Measurements from ENCODE around the gene CSNK1G1. TPM values are rescaled to one million over a fixed set of nuclear protein-coding genes. Genes with fewer than 3 reads are reported as not detected.

The CSNK1G1 gene
- total and polyA plus RNA-seq, 12 donors = 1.9 to 9.4 (median 7.4) TPM

DNA sequence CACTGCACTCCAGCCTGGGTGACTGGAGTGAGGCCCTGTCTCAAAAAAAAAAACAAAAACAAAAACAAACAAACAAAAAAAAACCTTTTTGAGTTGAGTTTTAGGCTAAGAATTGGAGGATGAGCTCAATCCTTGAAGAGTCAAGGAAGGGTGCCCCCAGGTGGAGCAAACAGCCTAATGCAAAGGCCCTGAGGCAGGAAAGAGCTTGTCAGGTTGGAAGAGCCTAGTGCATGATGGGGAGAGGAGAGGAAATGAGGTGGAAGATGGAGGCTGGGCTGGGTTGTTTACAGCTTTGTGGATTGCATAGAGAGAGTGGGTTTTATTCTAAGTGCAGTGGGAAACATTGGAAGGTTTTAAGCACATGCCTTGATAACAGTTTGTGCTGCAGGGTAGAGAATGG lies 206.5 kb downstream of the CSNK1G1 start:
- DNase-seq (no peak), ATAC-seq (no peak)
- H3K4me1 ChIP-seq = peaks cover 30 to 61% (median 41%) of the 10 kb centered on the region in 9 donors
- H3K27ac ChIP-seq = no peak overlapping the region
- H3K4me3 ChIP-seq = no peak overlapping the region
- H3K9me3 ChIP-seq = no peaks in the 10 kb centered on the region
- intact Hi-C loops (cut with DNase I) = no loop called here
- peaks cover 0 to 32% (median 0%) of the 10 kb centered on the region in 7 donors for H3K27me3 ChIP-seq
- H3K36me3 ChIP-seq = peaks cover 0 to 28% (median 7%) of the 10 kb centered on the region in 9 donors
- TF ChIP-seq, protein P1, sequence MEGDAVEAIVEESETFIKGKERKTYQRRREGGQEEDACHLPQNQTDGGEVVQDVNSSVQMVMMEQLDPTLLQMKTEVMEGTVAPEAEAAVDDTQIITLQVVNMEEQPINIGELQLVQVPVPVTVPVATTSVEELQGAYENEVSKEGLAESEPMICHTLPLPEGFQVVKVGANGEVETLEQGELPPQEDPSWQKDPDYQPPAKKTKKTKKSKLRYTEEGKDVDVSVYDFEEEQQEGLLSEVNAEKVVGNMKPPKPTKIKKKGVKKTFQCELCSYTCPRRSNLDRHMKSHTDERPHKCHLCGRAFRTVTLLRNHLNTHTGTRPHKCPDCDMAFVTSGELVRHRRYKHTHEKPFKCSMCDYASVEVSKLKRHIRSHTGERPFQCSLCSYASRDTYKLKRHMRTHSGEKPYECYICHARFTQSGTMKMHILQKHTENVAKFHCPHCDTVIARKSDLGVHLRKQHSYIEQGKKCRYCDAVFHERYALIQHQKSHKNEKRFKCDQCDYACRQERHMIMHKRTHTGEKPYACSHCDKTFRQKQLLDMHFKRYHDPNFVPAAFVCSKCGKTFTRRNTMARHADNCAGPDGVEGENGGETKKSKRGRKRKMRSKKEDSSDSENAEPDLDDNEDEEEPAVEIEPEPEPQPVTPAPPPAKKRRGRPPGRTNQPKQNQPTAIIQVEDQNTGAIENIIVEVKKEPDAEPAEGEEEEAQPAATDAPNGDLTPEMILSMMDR (IDR thresholded peaks at IDR 0.05) = peak in 2 of 9 donors; percentile 4 to 24

DNA sequence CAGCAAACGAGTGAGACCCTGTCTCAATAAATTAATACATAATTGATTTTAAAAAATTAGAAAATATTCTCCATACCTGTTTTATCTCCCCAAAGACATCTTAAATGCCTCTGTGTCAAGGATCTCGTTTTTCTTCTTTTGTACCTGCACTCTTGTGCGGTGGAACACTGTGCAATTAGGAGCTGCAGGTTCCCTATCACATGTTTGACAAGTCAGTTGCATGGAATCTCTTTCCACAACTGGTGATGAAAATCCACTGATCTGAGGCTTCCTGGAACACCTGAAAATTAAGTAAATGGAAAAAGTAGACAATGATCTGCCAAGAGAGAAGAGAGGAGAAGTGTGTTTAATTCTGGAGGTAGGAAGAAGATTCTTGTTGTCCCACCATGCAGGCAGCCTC lies 207.4 kb downstream of the CSNK1G1 start:
- no peak overlapping the region for H3K4me3 ChIP-seq
- H3K9me3 ChIP-seq = no peaks in the 10 kb centered on the region
- TF ChIP-seq, protein P1 (IDR thresholded peaks at IDR 0.05) = no peak
- H3K27me3 ChIP-seq = peaks cover 0 to 32% (median 0%) of the 10 kb centered on the region in 7 donors
- 89 to 94% methylated on average over 3 of the region's 3 CpGs for WGBS, 2 donors
- no peak for ATAC-seq
- peaks cover 25 to 53% (median 33%) of the 10 kb centered on the region in 9 donors for H3K4me1 ChIP-seq
- no peak for DNase-seq
- H3K36me3 ChIP-seq = peaks cover 0 to 30% (median 13%) of the 10 kb centered on the region in 9 donors
- intact Hi-C loops (cut with DNase I) = no loop called here
- H3K27ac ChIP-seq = no peak overlapping the region

DNA sequence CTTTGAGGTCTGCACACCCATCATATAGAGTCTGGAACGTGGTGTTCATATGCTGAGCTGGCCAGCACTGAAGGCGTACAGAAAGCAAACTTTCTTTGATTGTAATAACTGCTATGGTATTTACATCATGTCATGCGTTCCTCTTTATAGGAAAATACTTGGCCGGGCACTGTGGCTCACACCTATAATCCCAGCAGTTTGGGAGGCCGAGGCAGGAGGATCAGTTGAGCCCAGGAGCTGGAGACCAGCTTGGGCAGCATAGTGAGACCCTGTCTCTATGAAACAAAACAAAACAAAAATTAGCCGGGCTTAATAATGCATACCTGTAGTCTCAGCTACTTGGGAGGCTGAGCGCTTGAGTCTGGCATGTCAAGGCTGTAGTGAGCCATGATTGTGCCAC lies 207.8 kb downstream of the CSNK1G1 start:
- Histone ChIP-seq H3K36me3 (peaks cover 0 to 34% (median 16%) of the 10 kb centered on the region in 9 donors), H3K9me3 (no peaks in the 10 kb centered on the region), H3K27ac (no peak overlapping the region), H3K4me3 (no peak overlapping the region), H3K27me3 (peaks cover 0 to 31% (median 0%) of the 10 kb centered on the region in 7 donors), H3K4me1 (peaks cover 23 to 49% (median 29%) of the 10 kb centered on the region in 9 donors)
- ATAC-seq = no peak
- no peak for DNase-seq
- TF ChIP-seq, protein P1 (IDR thresholded peaks at IDR 0.05) = no peak
- WGBS, 2 donors = 87 to 92% methylated on average over 7 of the region's 7 CpGs
- intact Hi-C loops (cut with DNase I) = no loop called here

DNA sequence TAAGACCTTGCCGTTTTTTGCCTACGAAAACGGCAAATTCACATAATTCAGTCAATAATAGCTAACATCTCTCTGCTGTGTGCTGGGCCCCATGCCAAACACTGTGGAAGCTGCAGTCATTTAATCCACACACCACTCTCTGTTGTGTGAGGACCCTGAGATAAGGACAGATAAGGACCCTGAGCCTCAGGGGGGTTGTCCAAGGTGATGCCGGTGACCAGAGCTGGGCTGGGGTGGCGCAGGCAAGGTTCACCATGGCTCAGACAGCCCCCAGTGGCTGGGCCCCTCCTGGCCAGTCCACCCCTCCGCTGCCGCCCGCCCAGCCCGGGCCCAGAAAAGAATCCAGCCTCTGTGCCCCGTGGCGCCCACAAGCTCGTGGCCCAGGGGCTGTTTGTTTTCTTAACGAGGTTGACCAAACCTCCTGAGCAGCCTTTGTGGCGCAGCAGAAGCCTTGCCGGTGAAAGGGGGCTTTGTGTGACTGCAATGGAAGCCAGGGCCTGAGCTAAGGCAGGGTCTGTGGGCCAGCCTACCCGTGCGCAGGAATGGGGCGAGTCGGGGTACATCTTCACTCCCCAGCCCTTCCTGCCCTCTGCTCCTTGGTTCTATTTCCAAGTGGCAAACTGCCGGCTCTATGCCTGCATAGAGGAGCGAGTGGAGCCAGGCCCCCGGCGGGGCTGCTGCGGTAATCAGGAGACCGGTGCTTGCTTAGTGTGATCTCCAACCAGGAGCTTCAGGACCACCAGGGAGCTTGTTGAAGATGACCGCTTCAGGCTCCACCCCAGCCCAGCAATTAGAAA lies 208.9 kb downstream of the CSNK1G1 start:
- H3K36me3 ChIP-seq = peaks cover 0 to 45% (median 21%) of the 10 kb centered on the region in 9 donors
- peaks cover 0 to 20% (median 0%) of the 10 kb centered on the region in 7 donors for H3K27me3 ChIP-seq
- ATAC-seq (peak in 4 of 8 donors; percentile 3 to 24 (median 16)), DNase-seq (no peak)
- TF ChIP-seq, protein P1 (IDR thresholded peaks at IDR 0.05) = no peak
- peaks cover 12 to 38% (median 19%) of the 10 kb centered on the region in 9 donors for H3K4me1 ChIP-seq
- no peak overlapping the region for H3K4me3 ChIP-seq
- H3K27ac ChIP-seq = peak overlapping the region in 4 of 10 donors; percentile 57 to 65 (median 62)
- intact Hi-C loops (cut with DNase I) = no loop called here
- H3K9me3 ChIP-seq = no peaks in the 10 kb centered on the region
- WGBS, 2 donors = 65 to 74% methylated on average over 26 of the region's 26 CpGs

Measured in heart right ventricle (tissue), 16 donors.